H1 (cell line): ENCODE data around the gene MAPRE2.

ENCODE experiments used
- CTCF ChIP-seq, 3 experiments: IDR thresholded peaks; 1 replicate in 2 of 3; 2 replicates in 1 of 3; pipeline versions ENCODE4 v1.5.1 to v1.6.1; 2011; ENCODE audit warnings: low read length in 3 of 3, mild to moderate bottlenecking in 3 of 3, inconsistent platforms in 2 of 3, low read depth in 1 of 3, moderate library complexity in 1 of 3; ENCODE audit not compliant: insufficient read depth in 1 of 3; ENCODE audit errors: control extremely low read depth in 1 of 3
- EP300 ChIP-seq, 2 experiments: IDR thresholded peaks; 1 replicate in 1 of 2; 2 replicates in 1 of 2; pipeline ENCODE4 v1.6.1; 2011 to 2012; ENCODE audit warnings: low read depth in 2 of 2, low read length in 2 of 2, mild to moderate bottlenecking in 2 of 2, borderline replicate concordance in 1 of 2, inconsistent platforms in 1 of 2, moderate library complexity in 1 of 2
- EZH2 ChIP-seq: fragments of 200-600 bp; sonication (generic); IDR thresholded peaks from 2 replicates; pipeline ENCODE4 v1.7.1; 2012; ENCODE audit warnings: low read depth, mild to moderate bottlenecking, moderate library complexity, low read length, inconsistent platforms; ENCODE audit not compliant: severe bottlenecking
- JUND ChIP-seq: IDR thresholded peaks from 2 replicates; pipeline ENCODE4 v1.6.1; 2011; ENCODE audit warnings: mild to moderate bottlenecking, improper control_type of control experiment, low read length
- PHF8 ChIP-seq: fragments of 200-600 bp; sonication (generic); conservative IDR thresholded peaks from 2 replicates; pipeline ENCODE4 v1.7.1; 2012; ENCODE audit warnings: low read depth, mild to moderate bottlenecking, inconsistent platforms, low read length, moderate library complexity
- RXRA ChIP-seq: IDR thresholded peaks from 2 replicates; pipeline ENCODE4 v1.6.1; 2011; ENCODE audit warnings: low read depth, mild to moderate bottlenecking, low read length, moderate library complexity; ENCODE audit not compliant: insufficient read depth
- TAF7 ChIP-seq: optimal IDR thresholded peaks from 2 replicates; pipeline ENCODE3; 2011; ENCODE audit warnings: low read depth, mild to moderate bottlenecking, inconsistent platforms, low read length, moderate library complexity, borderline replicate concordance

- TF ChIP-seq PHF8 = no peak
- TF ChIP-seq EP300 (IDR thresholded peaks at IDR 0.05; ENCODE audit: borderline replicate concordance in 1 of 2, low read depth in 2 of 2, low read length in 2 of 2) = no peak
- no peak for TF ChIP-seq RXRA
- no peak for TF ChIP-seq JUND
- TF ChIP-seq CTCF (IDR thresholded peaks at IDR 0.05; ENCODE audit: control extremely low read depth in 1 of 3, insufficient read depth in 1 of 3, low read depth in 1 of 3, low read length in 3 of 3) = no peak
- no peak for TF ChIP-seq TAF7
- no peak for TF ChIP-seq EZH2
These were observed 101.0 kb downstream of the MAPRE2 start for GRCh38 chr18:35142275-35142615.
